HG02588 (cell line): ENCODE results near the gene MBP.

Source experiments
- ATAC-seq: cut with Tn5 transposase; IDR thresholded peaks from one replicate; pipeline ENCODE4 v1.9.1; 2021; ENCODE audit warnings: mild to moderate bottlenecking, moderate library complexity; ENCODE audit not compliant: unreplicated experiment

The MBP gene

DNA sequence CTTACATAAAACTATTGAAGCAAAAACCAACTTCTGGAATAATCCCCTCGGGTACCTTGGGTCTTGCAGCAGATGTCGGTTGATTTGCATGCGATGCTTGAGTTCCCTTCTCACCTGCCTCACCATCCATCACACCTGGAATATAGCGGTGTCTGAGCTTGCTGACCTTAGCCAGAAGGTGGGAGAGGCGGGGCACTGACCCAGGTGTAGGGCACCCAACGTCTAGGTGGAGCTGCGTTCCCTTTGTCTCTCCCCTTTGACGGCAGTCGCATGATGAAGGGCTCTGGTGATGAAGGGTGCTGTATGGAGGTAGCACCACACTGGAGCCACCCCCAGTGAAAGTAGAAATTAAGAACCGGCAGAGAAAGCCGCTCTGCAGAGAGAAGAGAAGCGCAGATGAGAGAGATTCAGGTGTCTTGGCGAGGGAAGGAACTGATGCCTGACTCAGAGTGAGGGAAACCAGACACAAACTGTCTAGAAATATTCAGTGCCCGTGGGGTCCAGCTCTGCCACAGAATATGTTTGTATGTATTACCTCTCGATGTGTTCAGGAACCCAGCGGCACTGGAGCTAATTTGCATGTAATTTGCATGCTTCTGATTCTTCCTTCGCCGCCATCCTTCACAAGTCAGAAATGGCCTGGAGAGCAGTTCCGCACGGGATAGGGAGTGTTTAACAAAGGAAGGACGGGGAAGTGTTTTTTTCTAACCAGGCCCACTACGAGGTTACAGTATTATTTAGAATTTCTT lies 19.4 kb upstream of the MBP start:
- no peak for ATAC-seq

DNA sequence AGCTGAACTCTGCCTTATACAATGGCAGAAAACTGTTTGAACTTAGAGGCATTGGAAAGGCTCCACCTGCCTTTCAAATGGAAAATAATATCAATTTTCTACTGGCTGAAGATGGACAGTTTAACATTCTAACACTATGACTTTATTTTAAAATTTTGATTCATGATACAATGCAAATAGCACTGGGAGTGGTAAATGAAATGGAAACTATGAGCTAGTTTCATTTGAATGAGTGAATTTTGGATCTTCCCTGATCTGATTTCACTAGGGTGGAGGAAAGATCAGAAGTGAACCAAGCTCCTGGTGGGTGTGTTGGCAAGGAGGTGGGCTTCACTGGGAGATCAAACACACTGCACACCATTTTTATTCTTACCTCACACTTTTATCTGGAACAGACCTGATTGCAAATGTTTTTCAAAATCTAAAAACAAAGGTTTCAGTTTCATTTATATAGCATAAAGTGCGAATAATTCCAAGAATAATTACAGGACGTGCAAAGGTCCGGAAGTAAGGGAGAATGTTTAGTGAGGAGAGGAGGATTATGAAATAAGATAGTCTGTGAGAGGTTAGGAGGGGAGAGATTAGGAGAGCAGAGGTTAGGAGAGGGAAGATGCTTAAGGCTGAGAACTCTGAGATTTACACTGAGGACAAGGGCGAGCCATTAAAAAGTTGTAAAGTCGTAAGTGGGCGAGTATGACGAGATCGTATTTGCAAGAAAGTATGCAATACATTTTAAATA lies 18.6 kb upstream of the MBP start:
- no peak for ATAC-seq

DNA sequence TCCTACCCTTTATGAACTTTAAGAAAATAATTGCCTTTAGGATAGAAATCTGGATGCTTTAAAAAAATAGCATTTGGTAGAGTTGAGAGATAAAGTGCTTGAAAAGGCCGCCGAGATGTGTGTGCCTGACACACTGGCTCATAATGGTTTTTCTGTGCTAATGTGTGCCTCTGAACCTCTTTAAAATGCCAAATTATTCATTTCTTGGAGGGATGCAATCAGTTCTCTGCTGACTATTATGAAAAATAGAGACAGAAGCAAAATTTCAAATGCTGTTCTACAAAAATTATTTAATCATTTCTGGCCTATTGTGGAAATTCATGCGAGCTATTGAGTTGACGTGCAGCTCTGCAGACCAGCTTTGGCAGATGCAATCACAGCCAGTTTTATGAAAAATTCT lies 18.0 kb upstream of the MBP start:
- no peak for ATAC-seq

DNA sequence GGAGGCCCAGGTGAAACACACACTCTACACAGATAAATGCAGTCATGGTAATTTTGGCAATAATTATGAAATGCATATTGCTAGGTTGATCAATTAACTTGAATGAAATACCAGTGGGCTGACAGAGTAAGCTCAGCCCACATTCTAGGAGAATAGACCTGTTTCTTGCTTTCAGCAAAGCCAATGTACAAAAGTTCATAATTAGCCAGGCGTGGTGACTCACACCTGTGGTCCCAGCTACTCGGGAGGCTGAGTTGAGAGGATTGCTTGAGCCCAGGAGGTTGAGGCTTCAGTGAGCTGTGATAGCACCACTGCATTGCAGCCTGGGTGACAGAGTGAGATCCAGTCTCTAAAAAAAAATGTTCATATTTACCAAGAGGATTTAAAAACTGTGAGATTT lies 15.7 kb upstream of the MBP start:
- no peak for ATAC-seq

DNA sequence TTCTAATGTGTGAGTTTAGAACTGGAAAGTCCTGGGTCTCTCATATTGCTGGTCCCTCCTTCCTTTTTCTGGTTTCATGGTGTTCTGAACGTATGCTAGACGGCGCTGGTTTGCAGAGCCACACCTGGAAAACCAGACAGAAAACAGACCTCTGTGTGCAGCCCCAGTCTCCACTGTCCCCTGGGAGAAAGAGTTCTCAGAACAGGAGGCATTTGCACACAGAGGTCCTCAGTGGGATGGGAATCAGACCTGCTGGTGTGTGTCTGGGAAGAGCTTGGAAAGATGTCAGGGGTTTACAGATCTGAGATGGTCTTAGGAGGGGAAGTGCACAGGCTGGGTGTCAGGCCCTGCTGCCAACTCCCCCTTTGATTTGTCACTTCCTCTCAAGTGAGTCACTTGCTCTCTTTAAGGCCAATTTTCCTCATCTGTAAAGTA lies 14.9 kb upstream of the MBP start:
- no peak for ATAC-seq

DNA sequence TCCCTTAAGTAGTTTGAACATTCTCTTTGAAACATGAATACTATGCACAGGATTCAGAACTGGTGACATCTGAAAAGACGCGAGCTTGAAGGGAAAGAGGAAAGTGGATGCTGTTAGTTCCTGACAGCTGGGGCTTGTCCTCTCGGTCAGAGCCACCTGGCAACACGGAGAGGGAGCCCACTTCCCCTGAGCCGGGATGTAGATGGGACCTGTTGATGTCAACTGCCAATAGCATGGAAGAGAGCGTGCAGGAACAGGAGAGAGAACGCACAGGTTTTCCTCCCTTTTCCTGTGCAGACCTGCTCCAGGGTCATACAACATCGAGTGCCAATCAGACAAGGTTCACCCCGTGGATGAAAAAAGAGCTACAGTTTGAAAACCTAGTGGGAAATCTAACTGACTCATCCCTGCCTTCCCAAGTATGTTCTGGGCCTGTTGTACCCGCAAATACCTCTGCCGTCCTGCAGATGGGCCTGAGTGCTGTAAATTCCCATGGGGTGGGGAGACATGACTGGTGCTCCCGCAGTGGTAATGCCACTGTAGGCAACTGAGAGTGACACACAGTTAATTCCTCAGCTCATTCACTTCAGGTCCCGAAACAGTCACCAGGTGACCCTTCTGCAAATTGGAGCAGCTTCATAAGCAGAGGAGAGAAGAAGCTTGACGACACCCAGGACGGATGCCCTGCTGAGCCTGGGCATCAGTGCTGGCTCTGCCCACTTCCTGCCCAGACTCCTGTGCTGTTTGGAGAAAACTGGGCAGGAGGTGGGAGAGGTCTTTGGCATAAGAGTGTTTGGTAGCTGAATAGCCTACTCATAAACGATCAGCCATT lies 13.9 kb upstream of the MBP start:
- ATAC-seq: no peak

DNA sequence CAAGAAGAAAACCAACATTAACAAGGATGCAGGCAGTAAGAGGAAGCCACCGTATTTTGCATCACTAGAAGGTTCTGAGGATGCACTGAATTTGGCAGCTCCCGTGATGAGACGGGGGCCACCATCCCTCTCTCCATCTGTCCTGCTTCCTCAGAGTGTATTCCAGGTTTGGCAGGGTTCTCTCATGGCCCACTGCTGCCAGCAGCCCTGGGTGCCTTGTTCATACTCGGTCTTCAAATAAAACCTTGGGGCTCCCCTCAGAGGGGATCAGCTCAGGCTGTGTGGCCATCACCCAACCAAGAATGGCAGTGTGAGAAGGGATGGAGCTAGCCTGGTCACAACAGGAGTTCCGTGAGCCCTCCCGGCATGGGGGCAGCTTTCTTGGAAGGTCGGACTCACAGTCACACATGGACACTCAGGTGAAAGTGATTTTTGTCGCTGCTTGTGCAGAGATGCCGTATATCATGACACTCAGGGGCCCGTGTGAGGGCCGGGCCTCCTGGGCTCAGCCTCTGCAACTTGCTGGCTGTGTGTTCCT lies 12.8 kb upstream of the MBP start:
- no peak for ATAC-seq

DNA sequence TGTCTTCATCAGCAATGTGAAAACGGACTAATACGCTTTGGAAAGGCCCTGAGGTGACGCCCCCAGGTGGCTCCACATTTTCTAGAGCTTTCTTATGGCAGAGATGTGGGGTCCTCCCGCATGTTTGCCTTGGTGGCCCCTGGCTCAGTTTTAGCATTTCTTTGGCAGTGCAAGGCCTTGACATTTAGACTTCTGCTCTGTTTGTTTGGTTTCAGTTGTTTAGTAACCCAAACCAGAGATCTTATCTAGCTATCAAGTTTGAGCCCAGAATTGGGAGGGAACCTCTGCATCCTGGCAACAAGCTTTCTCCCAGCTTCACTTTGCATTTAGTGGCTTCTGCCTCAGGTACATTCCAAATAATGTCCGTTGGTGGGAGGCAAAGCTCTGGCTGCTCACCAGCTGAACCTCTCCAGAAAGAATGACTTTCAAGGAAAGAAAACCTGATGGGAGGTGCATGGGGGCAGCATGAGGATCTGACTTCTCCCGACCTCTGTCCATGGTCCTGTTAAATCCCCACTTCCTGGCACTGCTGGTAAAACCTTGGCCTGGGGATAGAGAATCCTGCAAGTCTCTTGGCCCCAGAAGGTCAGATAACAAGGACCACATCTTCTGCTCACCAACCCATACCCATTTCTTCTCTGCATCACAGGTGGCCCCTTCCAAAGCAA lies 12.0 kb upstream of the MBP start:
- no peak for ATAC-seq

DNA sequence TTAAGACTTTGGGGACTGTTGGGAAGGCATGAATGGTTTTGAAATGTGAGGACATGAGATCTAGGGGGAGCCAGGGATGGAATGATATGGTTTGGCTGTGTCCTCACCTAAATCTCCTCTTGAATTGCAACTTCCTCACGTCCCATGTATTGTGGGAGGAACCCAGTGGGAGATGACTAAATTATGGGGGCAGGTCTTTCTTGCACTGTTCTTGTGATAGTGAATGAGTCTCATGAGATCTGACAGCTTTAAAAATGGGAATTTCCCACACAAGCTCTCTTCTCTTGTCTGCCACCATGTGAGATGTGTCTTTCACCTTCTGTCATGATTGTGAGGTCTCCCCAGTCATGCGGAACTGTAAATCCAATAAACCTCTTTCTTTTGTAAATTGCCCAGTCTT lies 11.5 kb upstream of the MBP start:
- ATAC-seq: no peak

DNA sequence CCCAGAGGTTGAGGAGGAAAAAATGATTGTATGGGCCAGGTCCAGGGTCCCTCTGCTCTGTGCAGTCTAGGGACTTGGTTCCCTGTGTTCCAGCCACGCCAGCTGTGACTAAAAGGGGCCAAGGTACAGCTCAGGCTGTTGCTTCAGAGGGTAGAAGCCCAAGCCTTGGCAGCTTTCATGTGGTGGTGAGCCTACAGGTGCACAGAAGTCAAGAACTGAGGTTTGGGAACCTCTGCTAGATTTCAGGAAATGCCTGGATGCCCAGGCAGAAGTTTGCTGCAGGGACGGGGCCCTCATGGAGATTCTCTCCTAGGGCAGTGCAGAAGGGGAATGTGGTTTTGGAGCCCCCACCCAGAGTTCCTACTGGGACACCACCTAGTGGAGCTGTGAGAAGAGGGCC lies 10.6 kb upstream of the MBP start:
- ATAC-seq: no peak

DNA sequence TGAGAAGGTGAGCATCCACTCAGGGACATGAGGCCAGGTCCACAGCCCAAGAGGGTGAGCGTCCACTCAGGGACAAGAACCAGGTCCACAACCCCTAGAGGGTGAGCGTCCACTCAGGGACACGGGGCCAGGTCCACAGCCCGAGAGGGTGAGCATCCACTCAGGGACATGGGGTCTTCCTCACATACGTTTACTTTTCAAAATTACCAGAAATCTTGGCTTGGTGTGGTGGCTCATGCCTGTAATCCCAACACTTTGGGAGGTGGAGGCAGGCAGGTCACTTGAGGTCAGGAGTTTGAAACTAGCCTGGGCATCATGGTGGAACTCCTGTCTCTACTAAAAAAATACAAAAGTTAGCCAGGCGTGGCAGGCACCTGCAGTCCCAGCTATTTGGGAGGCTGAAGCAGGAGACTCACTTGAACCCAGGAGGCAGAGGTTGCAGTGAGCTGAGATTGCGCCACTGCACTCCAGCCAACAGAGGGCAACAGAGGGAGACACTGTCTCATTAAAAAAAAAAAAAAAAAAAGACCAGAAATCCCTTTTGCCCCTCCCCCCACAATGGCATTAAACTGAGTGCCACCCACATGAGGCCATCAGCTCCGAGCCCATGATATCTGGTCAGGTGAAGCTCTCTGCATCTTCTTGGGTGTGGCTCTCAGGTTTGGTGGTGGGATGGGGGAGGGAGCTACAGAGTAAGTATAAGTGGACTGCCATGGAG lies 9.0 kb upstream of the MBP start:
- ATAC-seq: no peak

DNA sequence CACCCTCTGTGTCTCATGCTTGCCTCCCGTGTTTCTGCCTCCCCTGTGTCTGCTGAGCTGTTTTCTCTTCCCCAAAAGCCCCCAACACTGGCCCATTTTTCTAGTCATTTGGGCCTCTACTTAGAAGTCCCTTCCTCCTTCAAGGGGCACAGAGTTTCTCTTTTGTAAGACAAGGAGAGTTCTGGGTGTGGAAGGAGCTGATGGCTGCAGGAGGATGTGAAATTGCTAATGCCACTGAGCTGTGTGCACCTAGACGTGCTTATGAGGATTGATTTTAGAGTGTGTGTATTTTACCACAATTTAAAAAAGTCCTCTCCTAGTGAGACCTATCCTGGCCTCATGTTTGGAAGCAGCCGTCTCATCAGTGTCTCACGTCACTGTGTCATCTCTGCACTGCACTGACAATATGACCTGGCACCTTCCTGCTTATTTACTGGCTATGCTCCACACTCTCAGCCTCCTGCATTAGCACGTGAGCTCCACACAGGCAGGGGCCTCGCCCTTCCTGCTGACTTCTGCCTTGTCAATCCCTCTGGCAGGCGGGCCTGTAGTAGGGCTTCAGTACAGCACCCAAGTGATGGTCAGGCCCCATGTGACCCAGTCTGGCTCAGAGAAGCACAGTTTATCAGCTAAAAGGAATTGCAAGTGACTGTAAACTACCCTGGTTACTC lies 8.0 kb upstream of the MBP start:
- ATAC-seq: no peak

DNA sequence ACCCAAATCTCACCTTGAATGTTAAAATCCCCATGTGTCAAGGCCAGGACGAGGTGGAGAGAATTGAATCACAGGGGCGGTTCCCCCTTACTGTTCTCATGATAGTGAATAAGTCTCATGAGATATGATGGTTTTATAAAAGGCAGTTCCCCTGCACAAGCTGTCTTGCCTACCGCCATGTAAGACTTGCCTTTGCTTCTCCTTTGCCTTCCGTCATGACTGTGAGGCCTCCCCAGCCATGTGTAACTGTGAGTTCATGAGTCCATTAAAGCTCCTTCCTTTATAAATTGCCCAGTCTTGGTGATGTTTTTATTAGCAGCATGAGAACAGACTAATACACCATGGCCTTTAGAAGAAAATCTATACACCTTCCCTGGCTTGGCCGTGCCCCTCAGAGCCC lies 7.4 kb upstream of the MBP start:
- ATAC-seq: no peak

DNA sequence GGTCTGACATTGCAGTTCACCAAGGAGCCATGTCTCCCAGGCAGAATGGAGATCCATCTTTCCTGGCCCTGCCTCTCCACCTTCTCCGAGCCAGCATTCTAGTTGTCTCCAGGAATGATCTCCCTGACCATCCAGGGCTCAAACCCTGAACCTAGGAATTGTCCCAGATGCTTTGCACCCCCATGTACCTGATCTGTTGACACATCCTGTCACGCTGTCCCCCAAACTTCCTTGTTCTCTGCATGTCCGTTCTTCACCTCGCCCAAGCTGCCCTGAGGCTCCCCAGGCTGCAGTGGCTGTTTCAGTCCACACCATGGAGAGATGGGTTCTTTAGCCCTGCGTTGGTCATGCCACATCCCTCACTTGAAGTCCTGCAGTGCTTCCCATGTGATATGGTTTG lies 7.0 kb upstream of the MBP start:
- ATAC-seq: no peak

DNA sequence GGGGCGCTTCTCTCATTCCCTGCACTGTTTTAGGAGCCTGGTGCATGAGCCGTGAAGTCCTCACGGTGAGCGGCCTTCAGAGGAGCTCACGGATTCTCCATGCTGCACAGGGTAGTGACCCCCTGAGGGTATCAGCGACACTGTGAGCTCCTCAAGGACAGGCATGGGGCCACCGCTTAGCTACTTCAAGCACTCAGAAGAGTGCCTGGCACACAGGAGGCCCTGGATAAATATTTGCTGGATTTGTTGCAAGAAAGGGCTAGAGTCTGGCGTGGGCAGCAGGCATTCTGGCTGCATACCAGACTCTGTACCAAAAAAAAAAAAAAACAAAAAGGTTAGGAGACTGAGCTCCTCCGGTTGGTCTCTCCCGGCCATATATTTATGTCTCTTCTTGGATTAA lies 5.7 kb upstream of the MBP start:
- no peak for ATAC-seq

DNA sequence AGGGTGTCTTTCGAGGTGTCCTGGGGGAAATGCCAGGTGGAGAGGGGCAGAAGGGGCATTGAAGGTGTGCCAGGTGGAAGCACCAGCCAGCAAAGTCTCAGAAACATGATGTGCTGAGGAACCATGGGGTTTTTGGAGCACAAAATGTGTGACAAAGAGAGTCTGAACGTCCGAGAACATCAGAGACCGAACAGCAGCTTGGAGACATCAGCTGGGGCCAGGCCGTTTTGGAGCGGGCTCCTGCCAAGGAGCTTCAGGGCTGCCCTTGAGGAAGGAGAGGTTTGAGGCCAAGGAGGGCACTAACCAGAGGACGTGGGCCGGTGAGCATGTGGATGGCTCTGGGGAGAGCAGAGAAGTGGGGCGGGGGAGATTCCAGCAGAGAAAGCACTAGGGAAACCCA lies 5.3 kb upstream of the MBP start:
- no peak for ATAC-seq

DNA sequence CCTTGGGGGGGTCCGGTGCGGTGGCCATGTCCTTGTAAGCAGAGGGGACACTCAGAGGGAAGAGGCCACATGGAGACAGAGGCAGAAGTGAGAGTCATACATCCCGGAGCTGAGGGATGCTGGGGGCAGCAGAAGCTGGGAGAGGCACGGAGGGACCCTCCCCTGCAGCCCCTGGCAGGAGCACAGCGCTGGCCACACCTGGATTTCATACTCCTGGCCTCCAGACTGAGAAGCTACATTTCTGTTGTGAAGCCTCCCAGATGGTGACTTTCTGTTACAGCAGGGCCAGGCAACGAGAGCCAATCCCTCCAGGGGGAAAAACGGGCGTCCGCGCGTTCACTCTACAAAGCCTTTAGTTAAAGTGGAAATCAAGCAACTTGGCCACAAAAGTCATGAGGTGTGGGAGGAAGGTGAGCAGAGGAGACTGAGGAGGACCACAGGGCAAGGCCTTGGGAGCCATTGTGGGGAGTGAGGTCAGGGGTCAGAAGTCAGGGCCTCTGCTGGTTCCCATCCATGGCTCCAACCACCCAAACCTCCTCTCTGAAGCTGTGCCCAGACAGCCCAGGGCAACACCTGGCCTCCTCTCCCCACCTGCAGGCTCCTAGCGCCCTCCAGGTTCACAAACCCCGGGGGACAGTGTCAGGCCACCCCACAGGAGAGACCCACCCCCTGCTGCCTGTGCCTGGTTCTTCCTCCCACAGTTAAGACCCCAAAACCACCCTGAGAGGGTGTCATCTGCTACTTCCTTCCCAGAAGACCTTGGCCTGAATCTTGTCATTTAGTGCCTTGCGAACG lies 4.5 kb upstream of the MBP start:
- ATAC-seq: no peak

DNA sequence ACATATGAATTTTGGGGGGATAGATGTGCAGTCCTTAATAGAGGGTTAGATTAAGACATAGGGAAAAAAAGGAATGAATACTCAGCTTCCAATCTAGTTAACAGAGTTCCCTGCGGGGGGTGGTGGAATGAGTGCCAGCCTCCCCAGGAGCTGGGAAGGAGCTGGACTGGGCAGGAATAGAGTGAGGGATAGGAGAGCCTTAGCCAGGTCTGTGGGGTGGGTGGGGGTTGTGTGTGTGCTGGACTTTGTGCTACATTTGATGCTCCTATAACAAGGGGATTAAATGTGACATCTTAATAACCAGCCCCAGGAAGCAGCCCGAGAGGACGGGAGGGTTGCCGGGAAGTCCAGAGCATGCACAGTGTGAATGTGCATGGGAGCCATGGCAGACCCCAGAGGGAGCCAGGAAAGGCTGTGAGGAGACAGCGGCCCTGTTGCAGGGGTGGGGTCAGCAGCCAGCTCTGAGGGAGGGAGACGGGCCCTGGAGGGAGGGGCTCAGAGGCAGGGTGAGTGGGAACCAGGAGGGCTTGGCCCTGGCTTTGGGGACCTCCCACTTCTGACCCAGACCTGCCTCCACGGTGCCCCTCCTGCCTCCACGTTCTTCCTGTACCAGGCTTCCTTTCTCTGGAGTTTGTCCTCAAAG lies 3.6 kb upstream of the MBP start:
- ATAC-seq: no peak
